KMS-11 (cell line): ENCODE results near the gene ROBO3.

Experiments
- H2AFZ ChIP-seq: fragments of 200-600 bp; sonication (generic); 2 replicates; pipeline ENCODE4 v1.6.1; 2016; ENCODE audit warnings: antibody characterized with exemption, mixed run types, low read depth
- H3K27ac ChIP-seq: fragments of 200-600 bp; sonication (generic); 2 replicates; pipeline ENCODE4 v1.6.1; 2016; ENCODE audit warnings: mild to moderate bottlenecking, mixed run types
- H3K27me3 ChIP-seq: fragments of 200-600 bp; sonication (generic); 2 replicates; pipeline ENCODE4 v1.6.1; 2017; ENCODE audit warnings: mild to moderate bottlenecking, low read depth, mixed run types, moderate library complexity; ENCODE audit not compliant: insufficient read depth
- H3K36me3 ChIP-seq: fragments of 200-600 bp; sonication (generic); 2 replicates; pipeline ENCODE4 v1.6.1; 2017; ENCODE audit warnings: mild to moderate bottlenecking, mixed run types; ENCODE audit not compliant: insufficient read depth
- H3K4me1 ChIP-seq: fragments of 200-600 bp; sonication (generic); 2 replicates; pipeline ENCODE4 v1.6.1; 2016; ENCODE audit warnings: mild to moderate bottlenecking, low read depth, mixed run types; ENCODE audit not compliant: poor library complexity, severe bottlenecking
- H3K4me2 ChIP-seq: fragments of 200-600 bp; sonication (generic); 2 replicates; pipeline ENCODE4 v1.7.0; 2016; ENCODE audit warnings: mild to moderate bottlenecking, mixed run types
- H3K4me3 ChIP-seq: fragments of 200-600 bp; sonication (generic); IDR thresholded peaks from 2 replicates; pipeline ENCODE4 v1.6.1; 2017; ENCODE audit warnings: low read depth, low read length, mixed read lengths; ENCODE audit not compliant: insufficient read depth
- H3K79me2 ChIP-seq: fragments of 200-600 bp; sonication (generic); 2 replicates; pipeline ENCODE4 v1.6.1; 2016; ENCODE audit warnings: low read depth, mixed run types; ENCODE audit not compliant: insufficient read depth
- H3K9ac ChIP-seq: fragments of 200-600 bp; sonication (generic); 2 replicates; pipeline ENCODE4 v1.6.1; 2016; ENCODE audit warnings: mild to moderate bottlenecking, mixed run types
- H4K20me1 ChIP-seq: fragments of 200-600 bp; sonication (generic); 2 replicates; pipeline ENCODE4 v1.6.1; 2016; ENCODE audit warnings: mild to moderate bottlenecking, mixed run types; ENCODE audit not compliant: insufficient read depth
- TF ChIP-seq, protein P1 (sequence below): fragments of 200-600 bp; sonication (generic); conservative IDR thresholded peaks from 2 replicates; pipeline ENCODE4 v1.6.1; 2017; ENCODE audit warnings: low read depth, mild to moderate bottlenecking, antibody characterized with exemption, low read length, moderate library complexity, mixed read lengths

ROBO3 gene

DNA sequence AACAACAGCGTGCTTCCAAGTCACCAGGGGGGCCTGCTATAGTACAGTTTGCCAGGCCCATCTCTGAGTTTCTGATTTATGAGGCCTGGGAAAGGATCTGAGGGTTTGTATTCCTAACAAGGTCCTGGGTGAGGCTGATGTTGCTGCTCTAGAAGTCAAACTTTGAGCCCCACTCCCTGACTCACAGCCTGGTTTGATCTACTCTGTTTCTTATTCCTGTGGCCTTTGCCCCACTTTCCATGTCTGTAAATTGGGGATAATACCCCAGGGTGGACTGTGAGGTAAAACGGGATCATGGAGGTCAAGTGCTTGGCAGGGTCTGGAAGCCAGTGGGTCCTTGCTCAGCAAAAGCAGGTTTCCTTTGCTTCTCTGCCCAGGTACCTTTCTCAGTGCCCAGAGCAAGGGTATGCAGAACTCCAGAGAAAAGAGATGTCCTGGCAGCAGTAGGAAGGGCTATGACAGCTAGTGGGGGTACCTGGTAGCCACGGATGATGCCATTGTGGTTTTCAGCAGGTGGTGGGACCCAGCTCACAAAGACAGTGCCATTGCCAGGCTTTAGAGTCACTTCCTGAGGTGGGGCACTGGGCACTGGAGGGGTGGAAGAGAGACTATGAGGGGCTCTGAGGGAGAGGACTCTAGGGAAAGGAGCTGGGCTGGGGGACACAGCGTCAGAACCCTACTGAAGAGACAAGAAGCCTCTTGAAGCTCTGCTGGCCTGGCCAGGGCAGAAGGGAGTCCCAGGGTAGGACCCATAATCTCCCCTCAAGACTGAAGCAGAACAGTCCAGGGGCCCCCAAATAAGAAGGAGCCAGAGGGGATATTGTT lies 29.6 kb downstream of the ROBO3 start:
- Histone ChIP-seq H3K27me3 (no peaks in the 10 kb centered on the region), H3K27ac (no peak overlapping the region), H3K36me3 (no peaks in the 10 kb centered on the region), H3K4me2 (no peak overlapping the region), H2AFZ (no peak overlapping the region), H3K79me2 (no peaks in the 10 kb centered on the region), H3K4me3 (no peak overlapping the region), H3K4me1 (no peaks in the 10 kb centered on the region), H3K9ac (no peak overlapping the region), H4K20me1 (no peaks in the 10 kb centered on the region)
- TF ChIP-seq, protein P1, sequence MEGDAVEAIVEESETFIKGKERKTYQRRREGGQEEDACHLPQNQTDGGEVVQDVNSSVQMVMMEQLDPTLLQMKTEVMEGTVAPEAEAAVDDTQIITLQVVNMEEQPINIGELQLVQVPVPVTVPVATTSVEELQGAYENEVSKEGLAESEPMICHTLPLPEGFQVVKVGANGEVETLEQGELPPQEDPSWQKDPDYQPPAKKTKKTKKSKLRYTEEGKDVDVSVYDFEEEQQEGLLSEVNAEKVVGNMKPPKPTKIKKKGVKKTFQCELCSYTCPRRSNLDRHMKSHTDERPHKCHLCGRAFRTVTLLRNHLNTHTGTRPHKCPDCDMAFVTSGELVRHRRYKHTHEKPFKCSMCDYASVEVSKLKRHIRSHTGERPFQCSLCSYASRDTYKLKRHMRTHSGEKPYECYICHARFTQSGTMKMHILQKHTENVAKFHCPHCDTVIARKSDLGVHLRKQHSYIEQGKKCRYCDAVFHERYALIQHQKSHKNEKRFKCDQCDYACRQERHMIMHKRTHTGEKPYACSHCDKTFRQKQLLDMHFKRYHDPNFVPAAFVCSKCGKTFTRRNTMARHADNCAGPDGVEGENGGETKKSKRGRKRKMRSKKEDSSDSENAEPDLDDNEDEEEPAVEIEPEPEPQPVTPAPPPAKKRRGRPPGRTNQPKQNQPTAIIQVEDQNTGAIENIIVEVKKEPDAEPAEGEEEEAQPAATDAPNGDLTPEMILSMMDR: no peak

DNA sequence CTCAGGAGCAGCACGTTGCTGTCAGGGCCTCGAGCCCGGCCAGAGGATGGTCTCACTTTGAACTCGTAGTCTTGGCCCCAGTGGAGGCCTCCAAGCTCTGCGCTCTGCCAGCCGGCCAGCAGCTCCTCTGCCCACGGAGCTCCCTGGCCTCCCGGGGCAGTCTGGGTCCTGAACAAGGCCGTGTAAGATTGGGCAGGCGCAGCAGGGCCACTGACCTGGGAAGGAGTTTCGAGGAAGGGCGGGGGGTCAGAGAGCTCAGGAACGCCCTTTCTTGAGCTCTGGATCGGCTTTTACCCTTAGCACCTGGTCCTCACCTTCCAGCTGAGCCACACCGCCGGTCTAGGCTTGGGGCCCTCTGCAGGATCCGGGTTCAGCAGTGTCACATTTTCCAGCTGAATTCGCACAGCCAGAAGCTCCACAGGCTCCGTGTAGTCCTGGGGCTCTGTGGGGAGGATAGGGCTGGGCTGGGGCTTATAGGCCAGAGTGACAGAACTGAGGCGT lies 30.3 kb downstream of the ROBO3 start:
- H3K79me2 ChIP-seq: no peaks in the 10 kb centered on the region
- H3K4me3 ChIP-seq: no peak overlapping the region
- TF ChIP-seq, protein P1: no peak
- H3K27me3 ChIP-seq: no peaks in the 10 kb centered on the region
- H3K9ac ChIP-seq: no peak overlapping the region
- no peak overlapping the region for H3K4me2 ChIP-seq
- H3K4me1 ChIP-seq: no peaks in the 10 kb centered on the region
- H3K36me3 ChIP-seq: no peaks in the 10 kb centered on the region
- no peak overlapping the region for H3K27ac ChIP-seq
- no peak overlapping the region for H2AFZ ChIP-seq
- no peaks in the 10 kb centered on the region for H4K20me1 ChIP-seq

DNA sequence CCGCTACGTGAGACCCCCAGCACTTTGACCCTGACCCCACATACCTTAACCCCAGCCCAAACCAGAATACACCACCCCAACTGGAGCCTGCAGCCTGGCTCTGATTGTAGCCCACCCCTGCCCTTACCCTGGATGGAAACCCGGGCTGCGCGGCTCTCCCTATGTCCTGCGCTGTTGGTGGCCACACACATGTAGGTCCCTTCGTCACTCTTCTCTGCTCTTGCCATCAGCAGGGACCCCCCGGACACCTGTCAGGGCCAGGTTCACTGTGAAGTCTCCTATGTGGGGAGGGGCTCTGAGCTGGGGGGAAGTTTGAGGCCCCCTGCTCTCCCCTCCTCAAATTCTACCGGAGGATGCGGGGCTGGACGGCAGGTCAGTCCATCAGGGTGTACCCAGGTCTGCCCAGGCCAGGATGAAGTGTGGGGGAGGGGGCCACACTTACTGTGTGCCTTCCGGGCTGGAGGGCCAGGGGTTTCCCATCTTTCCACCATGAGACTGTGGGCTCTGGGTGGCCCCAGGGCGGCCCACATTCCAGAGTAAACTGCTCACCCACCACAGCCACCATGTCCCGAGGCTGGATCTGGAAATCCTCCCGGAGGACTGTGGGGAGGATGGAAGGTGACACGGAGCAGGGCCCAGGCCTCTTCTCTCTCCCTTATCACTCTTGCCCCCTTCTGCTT lies 31.0 kb downstream of the ROBO3 start:
- H3K27ac ChIP-seq: no peak overlapping the region
- H3K27me3 ChIP-seq: no peaks in the 10 kb centered on the region

DNA sequence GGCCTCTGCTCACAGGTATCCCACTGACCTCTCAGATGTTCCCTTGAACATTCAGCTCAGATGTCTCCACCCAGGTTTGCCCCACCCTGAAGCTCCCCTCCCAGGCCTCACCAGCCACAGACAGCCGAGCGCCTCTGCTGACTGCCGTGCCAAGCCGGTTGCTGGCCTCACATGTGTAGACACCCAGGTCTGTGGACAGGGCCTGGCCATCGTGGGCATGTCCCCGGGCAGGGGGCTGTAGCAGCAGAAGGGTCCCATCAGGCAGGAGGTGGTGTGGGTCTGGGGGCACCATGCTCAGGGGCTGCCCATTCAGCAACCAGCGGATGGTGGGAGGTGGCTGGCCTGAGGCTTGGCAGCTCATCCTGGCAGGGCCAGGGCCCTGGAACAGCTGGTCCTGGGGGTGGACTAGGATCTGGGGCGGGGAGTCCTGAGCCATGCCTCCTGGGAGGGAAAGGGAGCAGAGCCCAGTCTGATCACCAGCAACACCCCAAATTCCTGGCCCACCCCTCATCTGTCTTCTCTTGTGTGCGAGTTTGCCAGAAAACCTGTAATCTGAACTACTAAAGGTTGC lies 31.7 kb downstream of the ROBO3 start:
- H3K27ac ChIP-seq: no peak overlapping the region
- H2AFZ ChIP-seq: no peak overlapping the region
- no peaks in the 10 kb centered on the region for H3K4me1 ChIP-seq
- H3K79me2 ChIP-seq: no peaks in the 10 kb centered on the region
- no peak overlapping the region for H3K9ac ChIP-seq
- no peaks in the 10 kb centered on the region for H3K27me3 ChIP-seq
- H3K4me2 ChIP-seq: no peak overlapping the region
- H4K20me1 ChIP-seq: no peaks in the 10 kb centered on the region
- no peak overlapping the region for H3K4me3 ChIP-seq
- H3K36me3 ChIP-seq: no peaks in the 10 kb centered on the region
- TF ChIP-seq, protein P1: no peak

More for the DNA sequence above, 31.0 kb downstream of the ROBO3 start:
- Histone ChIP-seq H3K36me3 (no peaks in the 10 kb centered on the region), H3K9ac (no peak overlapping the region), H4K20me1 (no peaks in the 10 kb centered on the region), H3K4me3 (no peak overlapping the region), H2AFZ (no peak overlapping the region), H3K4me1 (no peaks in the 10 kb centered on the region), H3K4me2 (no peak overlapping the region), H3K79me2 (no peaks in the 10 kb centered on the region)
- TF ChIP-seq, protein P1: no peak
